C1 segment of cervical spinal cord (tissue), 14 donors: Measurements from ENCODE around the gene PLEKHJ1.

Experiments
- DNase-seq, 14 donors: peaks; one replicate each; lab custom pipeline; 2025; lab: John Stamatoyannopoulos, UW

Gene PLEKHJ1

DNA sequence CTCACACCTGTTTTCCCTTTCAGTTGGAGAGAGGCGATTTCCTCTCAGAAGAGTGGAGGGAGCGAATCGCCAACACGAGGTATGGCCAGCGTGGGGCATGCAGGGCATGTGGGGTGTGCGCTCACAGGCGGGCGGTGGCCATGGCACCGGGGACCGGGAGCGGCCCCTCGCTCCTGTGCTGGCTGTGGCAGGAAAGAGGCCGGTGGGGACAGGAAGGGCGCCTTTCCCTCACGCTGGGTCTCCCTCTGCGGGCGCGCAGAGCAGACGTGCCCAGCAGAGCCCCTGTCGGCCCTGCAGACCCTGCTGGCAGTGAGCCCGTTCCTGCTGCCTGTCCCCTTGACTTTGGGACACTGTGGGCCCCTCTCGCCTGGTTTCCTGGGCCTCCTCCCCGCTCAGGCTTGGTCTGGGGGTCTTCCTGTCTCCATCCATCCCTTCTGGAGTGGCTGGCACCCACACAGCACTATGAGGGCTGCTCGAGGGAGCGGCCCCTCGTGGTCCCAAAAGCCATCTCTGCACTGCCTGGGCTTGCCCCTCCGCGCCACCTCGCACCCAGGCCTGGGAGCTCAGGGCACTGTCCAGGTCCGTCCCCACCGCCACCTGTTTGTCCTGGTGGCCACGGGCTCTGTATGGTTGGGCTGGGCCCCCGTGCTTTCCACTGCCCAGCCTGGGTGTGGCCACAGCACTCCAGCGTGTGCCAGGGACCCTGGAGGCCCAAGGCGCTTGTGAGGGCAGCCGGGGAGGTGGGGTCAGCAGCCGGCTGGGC lies 36.1 kb downstream of the PLEKHJ1 start:
- DNase-seq = no peak

DNA sequence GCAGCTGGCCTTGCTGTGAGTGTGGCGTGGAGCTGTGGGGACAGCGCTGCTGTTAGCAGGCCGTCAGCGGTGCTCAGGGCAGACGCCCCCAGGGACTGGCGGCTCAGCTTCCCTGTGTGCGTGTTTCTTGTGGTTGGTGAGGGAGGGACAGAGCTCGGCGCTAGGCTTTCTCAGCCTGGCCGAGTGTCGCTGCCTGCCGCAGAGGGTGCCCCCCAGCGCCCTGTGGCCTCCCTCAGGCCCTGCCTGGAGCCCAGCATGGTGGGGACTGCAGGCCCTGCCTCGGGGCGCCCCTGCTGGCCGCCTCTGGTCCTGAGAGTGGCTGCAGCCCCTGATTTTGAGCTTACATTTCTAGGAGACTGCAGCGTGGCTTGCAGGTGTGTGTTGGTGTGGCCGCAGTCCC lies 36.9 kb downstream of the PLEKHJ1 start:
- DNase-seq = no peak

DNA sequence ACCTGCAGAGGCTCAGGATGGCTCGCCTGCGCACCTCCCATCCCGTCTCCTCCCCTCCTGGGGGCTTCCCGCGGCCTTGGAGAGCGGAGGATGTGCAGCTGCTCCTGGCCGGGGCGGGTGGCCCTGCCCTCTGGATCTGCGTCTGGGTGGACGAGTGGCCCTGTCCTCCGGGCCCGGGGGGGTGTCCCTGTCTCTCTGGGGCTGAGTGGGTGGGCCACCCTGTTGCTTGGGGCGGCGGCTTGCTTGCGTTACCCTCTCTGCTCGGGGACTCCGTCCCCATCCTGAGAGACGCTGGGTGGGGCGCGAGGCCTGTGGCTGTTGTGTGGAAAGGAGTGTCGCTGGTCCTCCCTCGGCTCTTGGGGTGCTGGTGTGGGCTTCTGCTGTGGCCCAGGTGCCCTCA lies 37.8 kb downstream of the PLEKHJ1 start:
- DNase-seq = no peak

DNA sequence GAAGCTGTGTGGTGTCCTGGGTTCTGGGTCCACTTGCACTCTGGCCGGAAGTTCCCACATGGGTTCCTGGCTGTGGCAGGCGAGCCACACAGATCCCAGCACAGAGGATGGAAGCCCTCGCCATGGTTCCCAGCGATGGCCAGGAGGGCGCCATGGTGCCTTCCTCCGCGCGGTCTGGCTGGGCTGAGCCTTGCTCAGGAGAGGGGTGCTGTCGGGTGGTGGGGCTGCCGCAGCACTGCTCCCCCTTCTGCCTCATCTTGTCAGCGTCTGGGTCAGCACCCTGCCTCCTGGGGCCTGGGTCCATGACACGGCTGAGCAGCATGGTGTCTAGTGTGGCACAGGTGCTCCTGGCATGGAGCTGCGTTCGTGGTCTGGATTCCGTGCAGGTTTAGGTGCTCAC lies 38.9 kb downstream of the PLEKHJ1 start:
- DNase-seq = no peak

DNA sequence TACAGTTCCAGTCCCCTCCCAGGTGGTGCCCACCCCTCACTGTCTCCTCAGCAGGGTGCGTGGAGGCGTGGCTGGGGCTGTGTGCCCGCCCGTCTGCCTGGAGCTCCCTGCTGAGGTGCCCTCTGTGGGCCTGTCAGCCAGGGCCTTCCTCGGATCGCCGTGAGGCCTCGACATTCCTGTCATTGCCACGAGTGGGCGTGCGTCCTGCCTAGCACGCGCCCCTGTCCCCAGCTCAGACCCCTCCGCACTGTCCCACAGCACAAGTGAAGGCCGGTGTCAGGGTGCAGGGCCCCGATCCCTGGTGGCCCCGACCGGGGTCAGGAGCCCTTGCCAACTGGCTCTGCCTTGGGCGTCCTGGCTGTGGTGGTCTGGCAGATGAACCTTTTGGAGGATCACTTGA lies 40.2 kb downstream of the PLEKHJ1 start:
- no peak for DNase-seq

DNA sequence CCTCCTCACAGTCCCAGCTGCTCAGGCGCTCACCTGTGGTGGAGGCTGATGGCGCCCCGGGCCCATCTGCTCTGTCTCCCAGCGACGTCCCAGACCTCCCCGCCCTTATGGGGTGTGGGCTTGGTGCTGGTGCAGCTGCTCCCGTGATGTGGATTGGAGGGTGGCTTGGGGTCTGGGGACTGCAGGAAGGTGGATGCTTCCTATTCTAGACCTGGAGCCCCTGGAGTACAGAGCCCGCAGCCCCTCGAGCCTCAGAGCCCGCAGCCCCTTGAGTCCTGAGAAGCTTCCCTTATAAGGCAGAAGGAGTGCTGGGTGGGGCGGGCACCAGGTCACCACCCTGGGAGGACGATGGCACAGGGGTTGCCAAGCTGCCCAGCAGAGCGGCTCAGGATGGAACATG lies 40.8 kb downstream of the PLEKHJ1 start:
- no peak for DNase-seq

DNA sequence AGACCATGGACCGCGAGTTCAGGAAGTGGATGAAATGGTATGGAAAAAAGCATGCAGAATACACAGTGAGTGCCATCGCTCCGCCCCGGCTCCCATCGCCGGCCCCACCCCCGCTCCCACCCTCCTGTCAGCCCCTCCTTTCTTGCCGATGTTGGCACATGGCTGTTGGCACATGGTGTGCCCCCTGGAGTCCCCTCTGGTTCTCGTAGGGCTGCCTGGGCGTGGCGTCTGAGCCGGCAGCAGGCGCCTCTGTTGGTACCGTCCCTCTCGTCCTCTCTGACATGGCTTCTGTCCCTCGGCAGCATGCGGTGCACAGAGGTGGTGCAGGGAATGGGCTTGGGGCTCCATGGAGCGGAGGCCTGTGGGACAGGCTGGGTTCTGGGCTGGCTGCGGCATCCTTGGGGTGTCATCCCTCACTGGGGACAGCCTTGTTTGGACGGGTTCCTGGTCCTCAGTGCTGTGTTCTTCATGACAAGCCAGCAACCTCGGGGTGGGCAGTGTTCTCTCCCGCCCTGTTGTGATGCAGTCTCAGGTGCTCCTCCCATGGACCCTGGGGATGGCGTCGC lies 41.5 kb downstream of the PLEKHJ1 start:
- DNase-seq = peak in 1 of 14 donors; percentile 12

DNA sequence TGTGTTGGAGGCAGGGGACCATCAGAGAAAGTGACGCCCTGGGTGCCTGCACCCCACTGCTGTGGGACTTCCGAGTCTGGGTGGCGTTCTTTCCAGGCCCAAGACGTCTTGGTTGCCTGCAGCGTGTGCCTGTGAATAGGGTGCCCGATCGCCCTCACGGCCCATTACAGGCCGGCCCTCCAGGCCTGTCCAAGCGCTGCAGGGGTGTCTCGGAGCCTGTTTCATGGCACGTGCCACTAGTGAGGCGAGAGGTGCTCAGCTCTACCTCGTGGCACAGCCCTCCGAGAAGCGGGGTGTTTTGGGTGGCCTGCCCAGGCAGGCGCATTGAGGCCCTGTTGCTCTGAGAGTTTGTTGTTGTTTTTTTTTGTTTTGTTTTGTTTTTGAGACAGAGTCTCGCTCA lies 42.3 kb downstream of the PLEKHJ1 start:
- DNase-seq = no peak

DNA sequence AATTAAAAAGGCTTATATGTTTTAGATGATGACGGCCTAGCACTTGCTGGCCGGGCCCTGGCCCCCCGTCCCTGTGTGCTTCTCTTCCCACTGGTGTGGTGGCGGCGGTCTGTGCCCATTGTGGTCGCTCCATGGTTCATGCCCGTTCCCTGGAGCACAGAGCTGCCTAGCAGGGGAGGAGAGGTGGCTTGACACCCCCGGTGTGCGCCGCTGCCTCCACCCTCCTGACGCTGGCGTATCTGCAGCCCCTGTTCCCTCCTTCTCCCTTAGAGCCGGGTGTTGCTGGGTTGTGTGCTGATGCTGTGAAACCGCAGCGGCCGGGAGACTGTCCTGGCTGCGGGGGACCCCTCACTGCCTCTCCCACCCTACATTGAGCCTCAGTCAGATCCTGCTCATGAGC lies 43.3 kb downstream of the PLEKHJ1 start:
- DNase-seq = no peak

DNA sequence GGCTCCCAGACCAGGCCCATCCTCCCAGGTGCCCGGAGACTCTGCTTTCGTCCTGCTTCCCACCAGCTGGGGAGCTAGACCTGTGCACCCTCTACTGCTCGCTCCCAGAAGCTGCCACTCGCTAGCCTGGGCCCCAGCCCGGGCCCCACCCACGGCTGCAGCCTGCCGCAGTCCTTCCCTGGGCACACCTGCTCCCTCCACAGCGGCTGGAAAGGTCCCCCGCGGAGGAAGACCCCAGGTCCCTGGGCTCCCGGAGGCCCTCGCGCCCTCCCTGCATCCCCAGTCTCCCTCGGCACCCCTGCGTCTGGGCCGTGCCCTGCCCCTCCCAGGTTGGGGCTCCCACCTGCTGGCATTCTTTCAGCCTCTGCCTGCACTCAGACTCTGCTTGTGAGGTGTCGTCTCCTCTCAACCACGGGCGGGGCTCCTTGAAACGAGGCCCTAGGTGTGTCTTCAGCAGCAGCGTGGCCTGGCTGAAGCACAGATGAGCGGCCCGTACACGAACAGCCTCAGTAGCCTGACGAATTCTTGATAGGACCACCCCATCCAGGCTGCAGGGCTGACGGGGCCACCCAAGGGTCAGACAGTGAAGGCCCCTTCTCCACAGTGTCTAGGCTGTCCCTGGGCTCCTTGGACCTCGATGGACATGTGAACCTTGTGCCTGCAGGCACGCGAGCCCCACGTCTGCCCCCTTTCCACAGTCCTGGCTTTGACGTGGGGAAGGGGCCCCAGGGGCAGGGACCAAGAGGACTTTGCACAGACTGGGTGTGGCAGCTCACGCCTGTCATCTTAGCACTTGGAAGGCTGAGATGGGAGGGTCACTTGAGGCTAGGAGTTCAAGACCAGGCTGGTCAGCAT lies 44.4 kb downstream of the PLEKHJ1 start:
- DNase-seq = no peak

DNA sequence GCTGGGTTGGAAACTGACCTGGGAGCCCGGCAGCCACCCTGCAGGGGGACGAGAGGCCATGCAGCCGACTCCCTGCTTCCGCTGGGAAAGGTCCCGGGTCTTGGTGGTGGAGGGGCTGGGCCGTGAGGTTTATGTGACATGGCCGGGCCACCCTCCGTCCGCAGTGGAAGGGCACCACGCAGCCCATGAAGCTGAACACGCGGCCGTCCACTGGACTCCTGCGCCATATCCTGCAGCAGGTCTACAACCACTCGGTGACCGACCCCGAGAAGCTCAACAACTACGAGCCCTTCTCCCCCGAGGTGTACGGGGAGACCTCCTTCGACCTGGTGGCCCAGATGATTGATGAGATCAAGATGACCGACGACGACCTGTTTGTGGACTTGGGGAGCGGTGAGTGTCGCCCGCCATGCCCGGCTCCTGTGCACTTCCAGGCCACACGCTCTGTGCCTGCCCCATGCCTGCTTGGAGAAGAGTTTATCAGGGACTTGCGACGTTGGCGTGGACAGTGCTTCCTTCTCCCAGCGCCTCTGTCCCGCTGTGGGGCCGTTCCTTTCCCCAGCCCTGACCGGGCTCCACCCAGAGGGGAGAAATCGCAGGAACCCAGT lies 45.2 kb downstream of the PLEKHJ1 start:
- DNase-seq = no peak

DNA sequence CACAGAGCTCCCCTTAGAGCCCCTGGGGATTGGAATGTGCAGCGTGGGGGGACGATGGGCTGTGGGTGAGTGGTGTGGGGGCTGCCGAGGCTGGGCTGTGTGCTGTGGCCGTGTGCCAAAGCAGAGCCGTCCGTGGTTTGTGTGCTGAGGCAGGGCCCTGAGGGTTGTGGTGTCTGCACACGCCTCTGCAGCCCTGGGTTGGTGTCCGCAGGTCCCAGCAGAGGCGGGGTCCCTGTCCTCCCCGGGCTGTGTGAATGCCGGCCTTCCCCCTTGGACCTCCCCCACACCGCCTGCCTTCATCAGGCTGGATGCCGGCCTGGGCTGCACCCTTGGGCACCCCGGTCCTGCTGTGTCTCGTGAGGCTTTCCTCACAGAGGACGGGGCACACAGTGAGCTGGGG lies 46.2 kb downstream of the PLEKHJ1 start:
- no peak for DNase-seq

DNA sequence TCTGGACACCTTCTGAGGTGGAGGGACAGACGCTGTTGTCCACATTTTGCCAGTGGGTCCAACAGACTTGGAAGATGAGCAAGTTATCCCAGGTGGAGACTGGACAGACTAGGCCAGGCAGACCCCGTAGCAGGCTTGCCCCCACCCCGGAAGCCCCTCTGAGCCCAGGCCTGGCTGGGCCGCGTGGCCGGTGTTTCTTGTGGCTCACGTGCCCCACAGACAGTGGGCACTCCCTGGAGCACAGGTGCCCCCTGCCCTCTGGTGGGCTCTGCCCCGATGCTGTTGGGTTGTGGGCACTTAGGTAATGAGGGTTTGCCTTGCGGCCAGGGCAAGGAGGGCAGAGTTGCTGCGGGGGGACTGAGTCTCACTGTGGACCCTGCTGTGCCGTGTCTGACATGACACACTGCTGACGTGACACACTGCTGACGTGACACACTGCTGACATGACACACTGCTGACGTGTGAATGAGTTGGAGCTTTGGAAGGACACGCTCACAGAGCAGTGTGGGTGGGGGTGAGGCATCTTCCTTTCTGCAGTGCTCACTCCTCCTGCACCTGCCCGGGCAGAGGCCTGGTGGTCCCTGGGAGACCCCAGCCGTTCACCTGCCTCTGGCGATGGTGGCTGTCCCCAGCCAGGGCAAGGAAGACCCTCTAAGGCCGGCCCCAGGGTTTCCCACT lies 47.3 kb downstream of the PLEKHJ1 start:
- no peak for DNase-seq

DNA sequence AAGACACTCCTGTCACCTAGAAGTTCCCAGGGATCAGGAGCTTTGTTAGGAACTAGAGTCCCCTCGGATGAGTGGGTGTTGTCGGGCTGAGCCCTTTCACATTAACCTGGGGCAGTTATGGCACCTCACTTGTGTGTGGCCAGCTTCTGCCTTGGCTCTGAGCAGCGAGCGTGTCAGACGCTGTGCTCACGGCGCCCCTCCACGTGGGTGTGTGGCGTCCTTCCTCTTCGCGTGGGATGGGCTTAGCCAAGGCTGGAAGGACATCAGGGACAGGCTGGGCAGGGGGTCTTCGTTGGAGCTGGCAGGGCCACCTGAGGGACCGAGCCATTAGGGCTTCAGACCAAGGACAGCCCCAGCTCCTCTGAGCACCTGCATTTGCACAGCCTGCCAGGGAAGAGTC lies 49.0 kb downstream of the PLEKHJ1 start:
- DNase-seq = no peak

DNA sequence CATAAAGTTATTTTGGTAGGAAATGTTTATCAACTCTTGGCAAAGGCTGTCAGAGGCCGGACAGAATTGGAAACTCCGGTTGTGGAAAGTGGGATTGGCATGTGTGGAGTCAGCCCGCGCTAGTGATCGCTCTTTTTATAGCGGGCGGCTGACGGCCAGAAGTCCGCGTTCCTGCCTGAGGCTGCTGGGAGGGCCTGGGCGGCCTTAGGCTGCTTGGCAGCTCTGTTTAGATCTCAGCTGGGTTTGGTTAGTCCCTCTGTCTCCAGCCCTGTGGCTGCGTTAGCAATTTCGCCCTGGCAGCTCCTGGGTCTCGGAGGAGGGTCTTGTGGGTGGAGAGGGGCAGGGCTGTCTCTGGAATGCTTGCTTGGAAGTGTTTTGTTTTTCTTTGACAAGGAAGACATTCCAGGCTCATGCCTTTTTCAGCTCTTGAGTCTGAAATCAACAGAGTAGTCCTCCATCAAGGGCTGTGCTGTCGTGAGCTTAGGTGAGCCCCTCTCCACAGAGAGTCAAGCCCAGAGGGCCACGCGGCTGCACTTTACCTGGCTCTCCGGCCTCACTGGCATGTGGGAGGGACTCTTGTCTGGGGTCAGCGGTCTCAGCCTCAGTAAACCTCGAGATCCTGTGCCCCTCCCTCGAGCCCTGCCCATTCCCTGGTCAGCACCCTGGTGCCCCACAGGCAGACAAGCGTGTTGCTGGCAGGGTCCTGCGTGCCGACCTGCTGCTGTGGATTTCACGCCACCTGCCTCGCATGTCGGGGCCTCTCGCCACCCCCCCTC lies 49.9 kb downstream of the PLEKHJ1 start:
- peak in 1 of 14 donors; percentile 61 for DNase-seq

DNA sequence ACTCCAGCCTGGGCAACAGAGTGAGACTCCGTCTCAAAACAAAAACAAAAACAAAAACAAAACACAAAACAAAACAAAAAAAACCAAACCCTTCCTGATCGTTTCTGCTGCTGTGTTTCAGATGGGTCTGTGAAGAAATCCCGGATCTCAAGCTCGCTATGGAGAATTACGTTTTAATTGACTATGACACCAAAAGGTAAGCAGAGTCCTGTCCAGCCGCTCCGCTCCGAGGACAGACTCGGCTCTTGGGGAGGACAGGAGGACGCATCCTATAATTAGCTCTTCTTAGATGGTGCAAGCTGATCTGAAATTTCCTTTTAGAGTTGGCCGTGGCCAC lies 50.4 kb downstream of the PLEKHJ1 start:
- no peak for DNase-seq

DNA sequence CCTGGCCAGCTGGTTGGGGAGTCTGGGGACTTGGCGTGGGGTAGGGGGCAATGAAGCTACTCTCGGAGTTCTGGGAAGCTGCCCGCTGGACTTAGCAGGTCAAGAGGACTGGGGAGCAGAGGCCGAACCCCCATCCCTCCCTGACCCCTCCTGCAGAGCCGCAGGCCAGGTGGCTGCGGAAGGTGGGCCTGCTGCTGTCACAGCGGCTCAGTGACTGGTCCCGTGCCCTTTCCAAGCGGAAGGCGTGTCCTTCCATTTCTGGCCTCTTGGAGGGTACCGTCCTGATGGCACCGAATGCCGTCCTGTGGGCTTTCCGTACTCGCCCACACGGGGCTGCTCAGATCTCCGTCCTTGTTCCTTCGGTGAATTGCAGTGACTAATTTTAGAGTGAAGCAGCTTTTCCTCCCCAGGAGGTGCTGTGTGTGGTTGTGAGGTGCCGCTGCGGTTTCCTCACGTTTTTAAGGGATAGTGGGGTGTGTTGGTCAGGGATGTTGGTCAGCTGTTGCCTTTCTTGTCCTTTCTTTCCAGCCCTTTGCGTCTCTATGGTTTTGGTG lies 51.6 kb downstream of the PLEKHJ1 start:
- peak in 1 of 14 donors; percentile 44 for DNase-seq
